ENCODE measurements around the gene NUDCD3.
"Not testable (repeated sequence)": the region's sequence is repeated elsewhere in the genome, so short reads cannot be mapped to it uniquely, and the experiment has no call there.

The NUDCD3 gene

DNA sequence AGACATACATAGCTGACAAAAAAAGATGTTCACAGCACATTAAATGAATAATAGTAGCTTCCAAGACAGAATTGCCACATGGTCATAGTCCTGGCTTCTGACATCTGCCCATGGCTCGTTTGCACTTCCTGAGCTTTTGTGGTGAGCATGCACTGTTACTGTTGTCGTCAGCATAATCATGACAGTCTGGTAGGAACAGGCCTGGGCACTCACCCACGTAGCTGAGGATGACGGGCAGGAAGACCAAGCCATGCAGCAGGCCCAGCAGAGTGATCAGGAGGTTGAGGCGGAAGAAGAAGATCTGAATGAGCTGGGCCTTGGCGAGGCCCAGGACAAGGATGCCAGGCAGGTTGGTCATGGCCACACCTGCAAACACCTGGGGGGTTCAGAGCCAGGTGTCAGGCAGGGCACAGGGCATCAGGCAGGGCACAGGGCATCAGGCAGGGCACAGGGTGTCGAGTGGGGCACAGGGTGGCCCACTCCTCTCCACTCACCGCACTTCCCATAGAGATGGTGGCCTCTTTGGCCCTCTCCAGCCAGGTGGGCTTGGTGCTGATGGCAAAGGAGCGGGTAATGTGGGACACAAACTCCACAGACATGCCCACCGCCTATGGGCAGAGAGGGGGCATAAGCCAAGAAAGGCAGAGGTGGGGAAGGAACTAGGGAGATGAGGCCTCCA is 25.3 kb upstream of the NUDCD3 start:
- DNase-seq = no peak

GRCh38 chr7:44512736-44513135 is 22.3 kb upstream of the NUDCD3 start:
- DNase-seq = no peak

DNA sequence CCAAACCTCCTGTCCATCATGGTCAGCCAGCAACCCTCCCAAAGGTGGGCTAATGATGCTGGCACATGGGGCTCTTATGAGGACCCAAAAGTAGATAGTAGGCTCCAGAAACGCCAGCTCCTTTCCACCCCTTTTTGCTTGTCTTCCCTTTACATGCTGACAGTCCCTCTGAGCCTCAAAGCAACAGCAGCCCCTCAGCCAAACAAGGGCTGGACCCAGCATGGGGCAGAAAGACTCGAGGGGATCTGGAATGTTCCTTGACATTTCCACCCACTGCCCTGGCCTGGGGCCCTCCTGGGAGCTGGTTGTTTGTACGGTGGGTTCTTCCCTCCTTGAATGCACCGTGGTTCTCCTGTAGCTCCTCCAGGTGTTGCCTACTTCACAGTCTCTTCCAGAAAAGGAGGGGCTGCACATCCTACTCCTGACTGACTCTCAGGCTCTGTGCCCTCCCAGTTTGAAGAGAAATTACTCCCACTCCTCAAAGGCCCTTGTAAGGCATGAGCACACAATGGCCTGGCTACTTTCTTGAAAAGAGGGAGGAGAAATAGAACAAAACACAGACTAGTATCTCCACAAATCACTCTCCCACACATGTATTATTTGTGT is 21.5 kb upstream of the NUDCD3 start:
- DNase-seq = no peak

DNA sequence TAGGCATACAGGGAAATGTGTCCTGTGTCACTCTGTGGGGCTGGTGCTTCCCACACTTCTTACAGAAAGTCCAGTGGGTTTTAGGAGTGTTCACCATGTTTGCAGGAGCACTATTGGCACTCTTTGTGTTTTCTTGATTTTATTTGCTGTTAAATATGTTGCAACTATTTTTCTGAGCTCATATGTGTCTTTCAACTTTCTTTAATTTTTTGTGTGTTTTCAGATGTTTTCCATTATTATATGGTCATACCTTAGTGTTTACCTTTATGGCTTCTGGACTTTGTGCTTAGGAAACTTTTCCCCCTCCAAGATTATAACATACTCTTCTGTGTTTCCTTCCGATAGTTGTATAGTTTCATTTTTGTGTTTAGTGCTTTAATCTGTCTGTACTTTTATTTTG is 20.8 kb upstream of the NUDCD3 start:
- no peak for DNase-seq

- DNase-seq = no peak
These were observed 18.0 kb upstream of the NUDCD3 start for GRCh38 chr7:44508328-44509030.

DNA sequence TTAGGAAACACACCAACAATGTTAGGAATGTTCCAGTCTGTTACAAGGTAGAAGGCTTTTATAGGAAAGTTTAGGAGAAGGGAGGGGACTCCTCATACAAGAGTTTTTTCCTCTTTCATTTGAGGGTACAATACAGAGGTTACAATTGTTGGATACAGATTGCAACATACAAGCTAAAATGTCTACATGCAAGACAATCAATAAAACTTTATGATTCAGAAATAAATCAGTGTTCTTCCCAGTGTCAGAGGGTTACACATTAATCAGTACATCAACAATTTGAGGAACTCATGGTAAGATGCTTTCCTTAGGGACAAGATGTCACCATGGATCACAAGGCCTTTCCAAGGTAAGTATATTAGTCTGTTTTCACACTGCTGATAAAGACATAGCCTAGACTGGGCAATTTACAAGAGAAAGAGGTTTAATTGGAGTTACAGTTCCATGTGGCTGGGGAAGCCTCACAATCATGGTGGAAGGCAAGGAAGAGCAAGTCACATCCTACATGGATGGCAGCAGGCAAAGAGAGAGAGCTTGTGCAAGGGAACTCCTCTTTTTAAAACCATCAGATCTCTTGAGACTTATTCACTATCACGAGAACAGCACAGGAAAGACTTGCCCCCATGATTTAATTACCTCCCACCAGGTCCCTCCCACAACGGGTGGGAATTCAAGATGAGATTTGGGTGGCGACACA is 16.3 kb upstream of the NUDCD3 start:
- DNase-seq = not testable (repeated sequence)

- no peak for DNase-seq
These were observed 15.1 kb upstream of the NUDCD3 start for GRCh38 chr7:44505595-44505994.

GRCh38 chr7:44498230-44498954 is 7.9 kb upstream of the NUDCD3 start:
- DNase-seq = no peak

DNA sequence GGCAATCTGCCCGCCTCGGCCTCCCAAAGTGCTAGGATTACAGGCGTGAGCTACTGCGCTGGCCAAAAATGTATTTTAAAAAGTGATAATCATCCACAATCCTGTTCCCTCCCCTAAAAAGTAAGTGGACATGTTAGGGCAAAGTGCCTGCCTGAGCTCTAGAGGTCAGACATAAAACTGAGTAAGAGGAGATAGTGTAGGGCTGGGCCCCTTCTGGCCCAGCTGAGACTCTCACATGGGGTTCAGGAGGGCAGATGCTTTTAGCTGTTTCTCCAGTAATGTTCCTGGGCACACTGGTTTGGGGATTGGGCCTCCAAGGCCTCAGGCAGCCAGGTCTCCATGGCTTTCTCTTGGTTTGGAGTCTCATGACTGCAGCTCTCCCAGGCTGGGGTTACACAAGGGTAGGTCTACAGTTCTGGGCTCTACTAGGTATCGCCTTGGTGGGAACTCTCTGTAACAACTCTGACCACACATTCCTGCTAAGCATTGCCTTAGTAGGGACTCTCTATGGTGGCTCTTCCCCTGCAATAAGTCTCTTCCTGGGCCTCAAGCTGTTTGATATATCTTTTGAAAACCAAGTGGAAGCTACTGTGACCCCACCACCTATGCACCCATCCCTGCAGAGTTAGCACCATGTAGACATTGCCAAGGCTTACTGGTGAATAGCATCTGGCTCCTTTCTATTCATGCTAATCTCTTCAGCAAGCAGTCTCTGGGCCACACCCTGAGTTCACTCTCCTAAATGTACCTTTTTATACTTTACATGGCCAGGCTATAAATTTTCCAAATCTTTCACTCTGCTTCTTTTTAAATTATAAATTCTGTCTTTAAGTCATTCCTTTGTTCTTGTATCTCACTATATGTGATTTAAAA is 6.9 kb upstream of the NUDCD3 start:
- DNase-seq = no peak

DNA sequence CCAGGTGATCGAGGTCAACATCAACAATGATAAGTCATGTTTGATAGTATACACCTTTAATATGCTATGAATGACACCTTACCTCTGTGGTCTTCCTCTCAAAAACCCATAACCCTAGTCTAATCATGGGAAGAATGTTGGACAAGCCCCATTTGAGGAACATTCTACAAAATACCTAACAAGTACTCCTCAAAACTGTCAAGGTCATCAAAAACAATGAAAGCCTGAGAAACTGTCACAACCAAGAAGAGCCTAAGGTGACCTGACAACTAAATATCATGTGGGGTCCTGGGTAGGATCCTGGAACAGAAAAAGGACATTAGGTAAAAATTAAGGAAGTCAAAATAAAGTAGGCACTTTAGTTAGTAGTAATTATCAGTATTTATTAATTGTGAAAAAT is 5.9 kb upstream of the NUDCD3 start:
- no peak for DNase-seq

DNA sequence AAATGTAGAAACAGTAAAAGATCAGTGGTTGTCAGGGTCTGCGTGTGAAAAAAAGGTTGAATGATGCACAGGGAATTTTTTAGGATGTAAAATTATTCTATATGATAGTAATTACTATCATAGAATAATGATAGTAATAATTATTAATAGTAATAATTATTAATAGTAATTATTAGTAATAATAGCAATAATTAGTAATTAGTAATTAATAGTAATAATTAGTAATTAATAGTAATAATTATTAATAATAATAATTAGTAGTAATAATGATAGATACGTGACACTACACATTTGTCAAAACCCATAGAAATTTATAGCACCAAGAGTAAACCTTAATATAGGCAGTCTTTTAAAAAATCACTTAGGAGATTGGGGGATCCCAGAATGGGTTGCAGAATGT is 4.5 kb upstream of the NUDCD3 start:
- DNase-seq = no peak

- no peak for DNase-seq
These were observed 771 bp upstream of the NUDCD3 start for GRCh38 chr7:44491229-44491628.

DNA sequence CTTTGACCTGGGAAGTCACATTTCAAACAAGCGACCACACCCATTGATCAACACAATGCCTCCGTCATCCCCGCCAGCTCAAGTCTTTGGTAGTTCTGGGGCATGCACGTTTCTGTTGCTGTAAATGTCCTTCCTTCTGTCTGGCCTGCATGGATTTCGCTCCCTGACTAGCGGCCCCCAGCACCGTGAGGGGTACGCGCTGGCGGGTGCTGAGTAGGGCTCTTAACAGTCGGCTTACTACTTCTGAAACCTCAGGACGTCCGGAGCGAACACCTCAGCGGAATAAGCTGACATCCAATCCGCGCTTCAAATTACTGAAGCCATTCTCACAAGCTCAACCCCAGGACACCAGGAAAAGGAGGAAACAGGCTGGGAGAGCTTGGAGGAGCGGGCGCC is 505 bp downstream of the NUDCD3 start:
- DNase-seq = no peak

- DNase-seq = no peak
These were observed 1.5 kb downstream of the NUDCD3 start for GRCh38 chr7:44488955-44489354.

DNA sequence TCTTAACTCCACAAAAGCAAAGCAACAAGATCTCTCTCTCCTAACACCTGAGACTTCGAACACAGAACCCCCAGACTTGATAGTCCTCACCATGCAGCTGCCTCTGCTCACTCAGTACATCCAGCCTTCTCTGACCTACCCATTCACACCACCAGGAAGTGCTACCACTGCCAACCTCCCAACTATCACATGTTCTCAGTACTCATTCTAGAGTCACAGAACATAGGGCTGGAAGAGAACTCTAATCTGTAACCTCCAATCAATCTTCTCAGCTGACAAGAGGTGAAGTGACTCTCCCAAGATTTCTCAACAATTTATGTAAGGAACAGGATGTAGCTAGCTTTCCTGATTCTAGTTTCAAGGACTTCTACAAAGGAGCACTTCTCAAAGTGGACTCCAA is 3.8 kb downstream of the NUDCD3 start:
- no peak for DNase-seq

DNA sequence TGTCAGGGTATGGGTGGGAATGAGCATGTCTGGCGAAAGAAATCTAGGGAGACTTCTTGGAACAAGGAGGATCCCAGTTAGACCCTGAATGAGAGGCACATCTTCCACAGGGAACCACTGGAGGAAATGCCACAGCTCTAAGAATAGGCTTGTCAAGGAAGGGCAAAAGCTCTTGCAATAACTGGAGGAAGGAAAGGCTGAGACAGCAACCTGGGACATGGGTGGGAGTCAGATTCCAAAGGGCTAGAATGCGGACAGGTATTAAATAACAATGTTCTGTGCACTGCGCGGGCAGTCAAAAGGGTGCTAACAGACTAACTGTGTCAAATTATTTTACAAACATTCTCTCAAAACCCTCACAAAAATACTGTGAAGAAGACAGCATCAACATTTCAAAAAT is 4.5 kb downstream of the NUDCD3 start:
- DNase-seq = no peak

DNA sequence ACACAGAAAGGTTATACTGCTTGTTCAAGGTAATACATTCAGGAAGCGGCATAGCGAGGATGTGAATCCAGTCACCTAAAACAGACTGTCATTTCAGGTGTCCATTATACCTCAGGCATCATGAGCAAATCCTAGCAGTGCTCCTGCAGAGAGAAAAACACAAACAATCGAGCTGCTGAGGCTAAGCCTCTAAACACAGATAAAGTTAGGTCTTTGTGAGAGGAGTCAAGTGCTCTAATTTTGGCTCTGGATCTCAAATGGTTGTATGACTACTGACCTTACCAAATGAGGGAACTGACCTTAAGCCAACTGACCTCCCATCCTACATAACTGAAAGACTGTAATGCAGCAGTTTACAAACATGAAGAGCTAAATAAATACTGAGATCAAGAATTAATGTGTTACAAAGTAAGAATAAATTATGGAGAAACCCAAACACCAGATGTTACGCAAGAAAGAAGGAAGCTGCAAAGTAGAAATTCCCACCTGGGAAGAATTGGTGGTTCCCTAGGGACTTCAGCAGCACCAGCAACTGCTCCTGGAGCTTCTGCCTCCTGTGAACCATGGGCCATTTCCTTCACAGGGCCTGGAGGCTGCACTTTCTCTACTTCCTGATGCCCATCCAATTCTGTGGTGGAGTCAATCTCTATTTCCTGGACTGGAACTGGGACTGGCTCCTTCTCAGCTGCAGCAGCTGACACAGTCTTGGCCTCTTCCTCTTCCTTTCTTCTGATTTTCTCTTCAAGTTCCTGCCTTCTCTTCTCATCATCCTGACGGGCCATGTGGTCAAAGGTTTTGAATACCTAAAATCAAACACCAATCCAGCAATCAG is 5.8 kb downstream of the NUDCD3 start:
- DNase-seq = no peak

- DNase-seq = no peak
These were observed 7.7 kb downstream of the NUDCD3 start for GRCh38 chr7:44482502-44483485.

DNA sequence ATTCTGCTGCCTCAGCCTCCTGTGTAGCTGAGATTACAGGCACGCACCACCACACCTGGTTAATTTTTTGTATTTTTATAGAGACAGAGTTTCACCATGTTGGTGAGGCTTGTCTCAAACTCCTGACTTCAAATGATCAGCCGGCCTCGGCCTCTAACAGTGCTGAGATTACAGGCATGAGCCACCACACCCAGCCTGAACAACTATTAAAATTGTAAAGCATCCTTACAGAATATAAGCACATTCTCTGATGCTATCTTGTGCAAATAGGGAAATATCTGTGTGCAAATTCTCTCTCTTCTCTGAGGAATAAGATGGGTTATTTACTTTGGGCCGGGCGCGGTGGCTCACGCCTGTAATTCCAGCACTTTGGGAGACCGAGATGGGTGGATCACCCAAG is 12.5 kb downstream of the NUDCD3 start:
- DNase-seq = no peak
